ENCODE results near the gene EXD3.
"Not testable (repeated sequence)": the region's sequence is repeated elsewhere in the genome, so short reads cannot be mapped to it uniquely, and the experiment has no call there.

Gene EXD3, protein sequence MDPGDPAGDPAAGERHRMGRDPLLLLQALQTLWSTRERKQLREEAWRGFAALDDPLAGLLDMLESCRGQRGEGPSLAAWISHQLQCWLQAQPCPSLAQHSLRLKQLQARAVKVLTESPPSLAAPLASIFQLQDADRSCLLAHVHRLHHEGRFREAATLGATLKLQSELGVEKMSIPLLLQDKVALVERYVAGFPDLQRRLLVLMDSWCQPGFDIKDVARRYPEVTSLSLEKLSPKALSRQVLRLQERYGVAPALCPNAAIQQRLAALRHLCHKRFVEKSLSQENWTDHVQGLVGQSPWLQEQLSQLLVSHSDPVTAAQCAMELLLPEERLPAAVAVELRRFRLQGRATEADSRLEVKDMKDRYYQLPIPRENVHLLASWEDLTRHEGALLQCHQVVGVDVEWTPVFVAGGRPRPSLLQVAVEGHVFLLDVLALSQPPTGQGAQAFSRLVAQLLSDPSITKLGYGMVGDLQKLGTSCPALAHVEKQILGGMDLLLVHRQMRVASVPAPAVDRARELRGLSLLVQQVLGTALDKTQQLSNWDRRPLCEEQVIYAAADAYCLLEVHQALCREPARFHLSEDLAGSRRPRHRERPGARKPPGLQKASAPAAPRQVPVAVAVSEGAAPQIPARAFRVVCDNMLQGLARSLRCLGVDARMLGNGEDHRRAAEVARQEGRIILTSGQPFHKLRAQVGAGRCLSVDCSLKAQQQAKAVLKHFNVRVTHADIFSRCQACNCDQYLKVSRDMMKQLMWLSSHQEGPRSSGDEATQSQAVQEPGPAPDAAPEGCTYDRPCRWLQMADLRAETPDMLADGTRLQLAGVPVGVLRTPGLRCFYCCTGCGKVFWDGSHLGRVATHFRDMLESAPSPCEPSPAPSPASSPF

DNA sequence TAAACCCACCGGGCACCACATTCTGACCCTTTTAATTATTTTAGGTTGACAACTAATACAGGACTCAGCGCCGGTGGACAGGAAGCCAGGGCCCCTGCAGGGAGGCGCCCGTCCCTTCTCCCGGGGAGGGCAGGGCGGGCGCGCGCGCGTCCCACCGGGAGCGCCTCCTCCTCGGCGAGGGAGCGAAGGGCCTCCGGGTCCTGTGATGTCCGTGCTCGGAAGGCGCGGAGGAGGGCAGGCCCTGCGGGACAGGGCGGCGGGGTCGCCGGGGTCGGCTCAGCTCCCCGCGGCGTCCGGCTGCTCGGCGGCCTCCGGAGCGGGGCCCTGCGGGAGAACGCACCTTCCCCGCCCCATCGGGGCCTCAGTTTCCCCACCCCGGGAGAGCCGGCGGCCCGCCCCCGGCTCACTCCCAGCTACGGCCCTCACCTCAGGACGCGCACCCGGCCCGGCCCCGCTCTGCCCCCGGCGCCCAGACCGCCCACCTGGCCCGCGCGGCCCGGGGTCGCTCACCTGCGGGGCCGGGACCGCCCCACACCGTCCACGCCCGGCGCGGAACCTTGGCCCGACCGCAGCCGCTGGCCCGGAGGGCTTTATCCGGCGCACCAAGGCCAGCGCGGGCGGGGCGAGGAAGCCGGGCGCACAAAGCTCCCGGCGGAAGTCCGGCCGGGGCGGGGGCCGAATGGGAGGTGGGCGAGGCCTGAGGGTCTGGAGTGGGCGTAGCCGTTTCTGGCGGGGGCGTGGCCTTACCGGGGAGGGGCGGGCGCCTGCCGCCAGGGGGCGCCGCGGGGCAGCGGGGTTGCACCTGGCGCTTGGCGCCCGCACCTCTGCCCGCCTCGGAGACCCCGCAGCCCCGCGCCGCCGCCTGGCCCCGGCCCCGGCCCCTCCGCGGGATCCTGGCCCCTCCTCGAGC, at the start of gene EXD3, which contains the start of gene NOXA1:
TSS of gene EXD3 (minus strand) at position 559 of the 910 bp plus-strand sequence. CDS start 27,805 bp downstream, outside the sequence.
TSS of gene NOXA1 (plus strand) at position 790 of the 910 bp plus-strand sequence. CDS start 137 bp downstream, outside the sequence.
- DNase-seq: peak; percentile 95

DNA sequence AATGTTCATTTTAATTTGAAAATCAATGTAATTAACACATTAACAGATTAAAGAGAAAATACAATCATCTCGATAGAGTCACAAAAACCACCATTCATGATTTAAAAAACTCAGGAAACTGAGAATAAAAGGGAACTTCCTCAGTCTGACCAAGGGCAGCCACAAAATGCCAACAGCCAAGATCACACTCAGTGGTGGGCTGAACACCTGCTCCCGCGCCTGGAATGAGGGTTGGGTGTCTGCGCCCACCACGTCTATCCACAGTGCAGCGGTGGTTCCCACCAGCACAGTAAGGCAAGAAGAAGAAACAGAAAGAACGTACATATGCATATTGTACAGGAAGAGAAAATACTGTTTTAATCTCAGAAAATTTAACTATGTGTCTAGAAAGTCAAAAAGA, 47.8 kb upstream of the EXD3 start:
- no peak for DNase-seq

DNA sequence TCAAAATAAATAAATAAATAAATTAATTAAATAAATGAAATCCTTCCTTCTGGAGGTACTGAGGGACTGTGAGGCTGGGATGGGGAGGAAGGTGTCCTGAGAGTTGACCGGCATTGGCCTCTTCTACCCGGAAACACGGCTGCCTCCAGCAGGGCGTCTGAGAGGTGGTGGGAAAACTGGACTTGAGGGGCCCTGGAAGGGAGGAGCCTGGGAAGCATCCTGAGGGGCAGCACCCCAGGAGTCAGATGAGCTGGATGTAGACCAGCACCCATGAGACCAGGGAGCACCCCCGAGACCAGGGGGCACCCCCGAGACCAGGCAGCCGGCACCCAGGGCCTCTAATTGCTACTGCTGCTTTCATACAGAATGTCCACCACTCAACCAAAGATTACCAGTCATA, 44.9 kb upstream of the EXD3 start:
- DNase-seq: no peak

DNA sequence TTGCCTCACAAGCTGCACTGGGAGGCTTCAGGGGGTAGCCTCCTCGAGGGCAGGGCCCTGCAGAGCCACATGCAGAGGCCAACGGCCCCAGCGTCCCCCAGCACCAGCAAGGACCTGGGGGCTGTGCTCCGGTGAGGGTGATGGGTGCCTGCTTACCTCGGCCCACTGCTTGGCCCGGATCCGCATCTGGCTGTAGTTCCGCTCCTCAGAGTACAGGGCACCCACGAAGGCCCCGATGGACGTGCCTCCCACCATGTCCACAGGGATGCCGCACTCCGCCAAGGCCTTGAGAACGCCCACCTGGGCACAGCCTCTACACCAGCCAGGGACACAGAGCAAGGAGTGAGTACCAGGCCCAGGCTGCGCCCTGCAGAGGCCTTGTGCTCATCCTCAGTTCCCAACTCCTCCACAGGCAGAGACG, 44.2 kb upstream of the EXD3 start:
- no peak for DNase-seq

DNA sequence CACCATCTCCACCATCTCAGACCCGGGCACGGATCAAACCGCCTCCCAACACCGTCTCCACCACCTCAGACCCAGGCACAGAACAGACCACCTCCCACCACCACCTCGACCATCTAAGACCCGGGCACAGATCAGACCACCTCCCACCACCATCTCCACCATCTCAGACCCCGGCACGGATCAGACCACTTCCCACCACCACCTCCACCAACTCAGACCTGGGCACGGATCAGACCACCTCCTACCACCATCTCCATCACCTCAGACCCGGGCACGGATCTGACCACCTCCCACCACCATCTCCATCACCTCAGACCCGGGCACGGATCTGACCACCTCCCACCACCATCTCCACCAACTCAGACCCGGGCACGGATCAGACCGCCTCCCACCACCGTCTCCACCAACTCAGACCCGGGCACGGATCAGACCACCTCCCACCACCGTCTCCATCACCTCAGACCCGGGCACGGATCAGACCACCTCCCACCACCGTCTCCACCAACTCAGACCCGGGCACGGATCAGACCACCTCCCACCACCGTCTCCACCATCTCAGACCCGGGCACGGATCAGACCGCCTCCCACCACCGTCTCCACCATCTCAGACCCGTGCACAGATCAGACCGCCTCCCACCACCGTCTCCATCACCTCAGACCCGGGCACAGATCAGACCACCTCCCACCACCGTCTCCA, 43.6 kb upstream of the EXD3 start:
- not testable (repeated sequence) for DNase-seq

DNA sequence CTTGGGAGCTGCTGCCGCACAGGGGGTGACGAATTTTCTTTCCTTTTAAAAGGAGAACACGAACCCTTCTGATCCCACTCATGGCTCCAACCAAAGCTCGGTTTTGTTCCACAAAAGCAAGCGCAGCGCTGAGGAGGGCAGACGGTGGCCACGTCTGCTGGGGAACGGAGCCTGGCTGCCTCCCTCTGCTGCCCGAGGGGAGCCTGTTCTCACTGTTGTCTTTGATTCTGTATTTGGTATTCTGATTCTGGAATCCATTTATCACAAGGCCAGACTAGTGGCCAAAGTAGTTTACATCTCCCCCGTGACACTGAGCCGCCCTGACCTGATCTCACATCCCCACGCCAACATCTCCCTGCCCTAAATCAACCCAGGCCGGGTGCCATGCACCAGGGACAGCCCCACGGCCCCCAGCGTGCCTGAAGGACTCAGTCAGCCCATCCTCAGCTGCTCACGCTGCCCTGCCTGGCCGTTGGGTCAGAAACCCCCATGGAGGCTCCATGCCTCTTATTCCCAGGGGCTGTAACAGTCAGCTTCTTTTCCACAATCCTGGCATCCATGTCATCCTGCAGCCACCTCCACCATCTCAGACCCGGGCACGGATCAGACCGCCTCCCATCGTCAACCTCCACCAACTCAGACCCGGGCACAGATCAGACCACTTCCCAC, 42.9 kb upstream of the EXD3 start:
- no peak for DNase-seq

DNA sequence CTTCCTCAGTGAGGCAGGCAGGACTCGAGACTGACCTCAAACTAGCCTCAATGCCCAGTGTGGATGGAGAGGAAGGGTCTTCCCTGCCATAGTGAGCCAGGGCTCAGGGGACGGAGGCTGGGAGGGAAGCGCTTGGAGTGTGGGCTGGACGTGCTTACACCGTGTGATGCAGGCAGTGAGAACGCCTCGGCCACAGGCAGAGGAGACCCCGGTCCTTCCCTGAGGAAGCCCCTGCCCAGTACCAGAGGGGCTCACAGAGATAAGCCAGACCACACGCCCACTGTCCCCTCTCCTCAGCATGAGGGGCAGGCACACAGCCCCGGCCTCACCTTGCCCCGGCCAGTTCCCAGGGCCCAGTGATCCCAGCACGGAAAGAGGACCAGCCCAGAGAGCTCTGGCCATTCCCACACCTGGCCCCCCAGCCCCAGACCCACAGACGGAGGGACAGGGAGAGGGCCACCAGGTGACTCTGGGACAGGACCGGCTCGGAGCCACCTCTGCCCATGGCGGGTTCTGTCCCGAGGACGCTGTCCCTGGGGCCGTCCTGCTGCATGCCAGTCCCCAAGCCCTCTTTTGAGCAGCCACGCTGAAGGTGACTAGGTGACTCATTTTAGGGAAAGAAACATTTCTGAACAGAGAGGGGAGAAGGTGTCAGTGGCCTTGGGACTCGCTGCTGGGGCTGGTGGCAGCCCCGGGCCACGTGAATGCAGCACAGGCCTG, 42.2 kb upstream of the EXD3 start:
- DNase-seq: no peak

DNA sequence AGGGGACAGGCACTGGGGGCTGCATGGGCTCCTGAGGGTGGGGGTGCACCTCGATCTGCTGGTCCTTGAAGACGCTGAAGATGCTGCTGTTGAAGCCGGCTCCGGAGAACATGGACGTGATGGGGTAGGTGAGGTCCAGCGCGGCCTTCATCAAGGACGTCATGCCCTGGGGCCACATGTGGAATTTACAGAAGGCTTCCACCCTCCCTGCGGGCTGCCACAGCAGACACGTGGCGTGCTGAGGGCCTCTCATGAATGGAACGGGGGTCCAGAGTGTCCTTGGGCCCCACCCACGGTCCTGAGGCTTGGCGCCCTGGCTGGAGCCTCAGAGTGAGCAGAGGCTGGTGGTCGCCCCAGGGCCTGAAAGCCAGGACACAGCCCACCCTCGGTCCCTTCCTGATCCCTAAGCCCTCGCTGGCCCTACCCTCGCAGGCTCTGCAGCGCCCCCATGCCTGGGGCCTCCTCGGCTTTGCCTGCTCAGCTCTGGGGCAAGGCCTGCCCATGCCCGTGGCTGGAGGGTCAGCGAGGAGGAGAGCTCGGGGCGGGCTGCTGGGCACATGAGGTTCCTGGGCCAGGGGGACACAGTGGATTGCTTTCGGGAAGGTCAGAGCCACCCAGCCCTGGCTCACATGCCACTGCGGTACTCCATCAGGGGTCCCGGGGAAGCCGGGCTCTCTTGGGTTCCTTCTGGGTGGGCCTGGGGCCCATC, 41.5 kb upstream of the EXD3 start:
- DNase-seq: no peak

DNA sequence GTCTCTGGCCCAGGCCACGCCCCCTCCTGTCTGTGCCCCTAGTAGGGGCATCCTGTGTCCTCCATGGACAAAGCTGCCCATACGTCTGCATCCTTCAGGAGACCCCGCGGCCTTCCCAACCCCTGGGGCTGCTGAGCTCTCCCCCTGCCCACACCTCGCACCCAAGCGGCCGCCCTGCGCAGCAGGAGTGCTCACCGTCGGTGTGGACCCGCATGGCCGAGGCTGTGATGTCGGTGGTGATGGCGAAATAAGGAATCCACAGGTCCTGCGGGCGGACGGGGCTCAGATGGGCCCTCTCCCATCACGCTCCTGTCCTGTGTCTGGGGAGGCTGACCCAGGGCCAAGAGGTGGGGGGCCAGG, 40.9 kb upstream of the EXD3 start:
- no peak for DNase-seq

DNA sequence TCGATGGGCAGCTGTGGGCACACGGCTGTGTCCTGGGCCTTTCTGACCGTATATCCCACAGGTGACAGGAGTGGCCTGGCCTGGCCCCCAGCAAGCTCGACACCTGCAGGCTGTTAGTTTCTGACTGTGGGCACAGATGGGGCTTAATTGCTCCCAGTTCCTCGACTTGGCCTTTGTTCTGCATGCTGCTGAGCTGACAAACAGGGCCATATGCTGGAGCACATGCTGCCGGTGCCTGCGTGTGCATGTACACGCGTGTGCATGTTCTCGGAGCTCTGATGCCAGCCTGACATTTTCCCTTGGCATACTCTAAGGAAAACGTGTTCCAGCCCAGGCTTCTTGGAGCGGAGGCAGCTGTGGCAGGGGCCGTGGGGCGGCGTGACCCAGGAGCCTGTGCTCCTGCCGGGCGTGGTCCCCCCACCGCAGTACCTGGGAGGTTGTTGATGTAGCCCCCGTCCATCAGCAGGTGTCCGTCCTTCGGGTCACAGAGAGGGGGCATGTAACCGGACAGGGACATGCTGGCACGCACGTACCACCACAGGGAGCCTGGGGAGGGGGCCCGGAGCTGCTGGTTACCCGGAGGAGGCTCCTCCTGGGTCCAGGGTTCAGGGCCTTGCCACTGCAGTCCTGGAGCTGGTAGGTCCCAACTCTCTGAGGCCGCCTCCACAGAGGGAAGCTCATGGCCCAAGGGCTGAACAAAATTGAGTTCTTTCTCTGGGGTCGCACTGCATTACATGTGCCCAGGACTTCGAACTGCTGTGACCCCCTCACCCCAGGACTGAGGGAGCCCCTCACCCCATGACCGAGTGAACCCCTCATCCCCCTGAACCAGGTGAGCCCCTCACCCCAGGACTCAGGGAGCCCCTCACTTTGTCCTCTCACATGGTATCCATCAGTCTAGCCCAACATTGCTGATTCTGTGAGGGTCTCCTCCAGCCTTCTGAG, 40.3 kb upstream of the EXD3 start:
- no peak for DNase-seq

DNA sequence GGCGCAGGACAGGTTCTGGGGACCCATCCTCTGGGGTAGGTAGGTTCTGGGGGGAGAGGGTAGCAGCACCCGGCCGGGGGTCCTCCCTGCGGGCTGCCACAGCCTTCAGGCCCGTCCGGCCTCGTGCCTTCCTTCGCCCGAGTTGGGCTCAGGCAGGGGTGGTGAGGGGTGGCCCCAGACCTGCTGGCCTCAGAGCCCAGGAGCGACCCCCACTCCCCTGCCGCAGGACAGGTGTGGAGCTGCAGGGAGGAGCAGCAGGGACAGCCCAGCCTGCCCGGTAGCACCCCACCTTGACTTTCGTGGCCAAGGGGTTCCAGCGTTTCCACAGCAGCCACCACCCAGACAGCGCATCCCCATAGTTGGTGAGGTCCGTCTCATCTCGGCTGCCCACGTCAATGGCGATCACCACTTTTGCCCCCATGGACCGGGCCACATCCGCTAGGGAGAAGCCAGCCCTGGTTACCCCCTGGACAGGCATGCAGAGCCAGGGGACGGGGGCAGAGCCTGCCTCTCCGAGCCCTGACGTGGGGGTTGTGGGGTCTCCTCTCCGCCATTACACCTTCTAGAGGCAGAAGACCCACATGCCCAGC, 39.5 kb upstream of the EXD3 start:
- no peak for DNase-seq

DNA sequence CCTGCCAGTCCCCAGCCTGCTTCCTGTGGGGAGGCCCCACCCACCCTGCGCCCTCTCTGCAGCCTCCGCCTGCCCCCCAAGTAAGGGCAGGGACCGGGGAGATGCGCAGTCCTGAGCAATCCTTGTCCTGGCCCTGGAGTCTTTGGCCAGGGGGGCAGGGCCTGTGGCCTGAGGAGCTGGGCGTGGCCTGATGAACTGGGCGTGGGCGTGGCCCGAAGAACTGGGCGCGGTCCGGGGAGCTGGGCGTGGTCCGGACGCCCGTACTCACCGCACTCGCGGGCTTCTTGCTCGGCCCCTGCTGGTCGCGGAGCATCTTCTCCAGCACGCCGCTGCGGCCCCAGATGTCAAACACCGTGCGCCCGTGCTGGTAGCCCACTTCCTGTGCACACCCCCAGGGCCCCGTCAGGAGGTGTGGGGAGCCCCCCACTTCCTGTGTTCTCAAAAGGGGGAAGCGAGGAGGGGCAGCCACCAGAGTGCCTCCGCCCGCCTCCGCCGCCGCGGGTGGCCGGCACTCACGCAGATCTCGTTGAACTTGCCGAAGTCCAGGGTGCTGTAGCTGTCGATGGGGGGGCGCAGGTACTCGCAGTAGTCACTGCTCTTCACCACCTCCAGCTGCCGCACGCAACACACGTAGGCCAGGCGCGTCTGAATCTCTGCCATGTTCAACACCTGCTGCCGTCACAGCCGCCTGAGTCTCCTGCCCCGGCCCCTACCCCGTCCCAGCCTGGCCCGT, 38.9 kb upstream of the EXD3 start:
- DNase-seq: peak; percentile 42

DNA sequence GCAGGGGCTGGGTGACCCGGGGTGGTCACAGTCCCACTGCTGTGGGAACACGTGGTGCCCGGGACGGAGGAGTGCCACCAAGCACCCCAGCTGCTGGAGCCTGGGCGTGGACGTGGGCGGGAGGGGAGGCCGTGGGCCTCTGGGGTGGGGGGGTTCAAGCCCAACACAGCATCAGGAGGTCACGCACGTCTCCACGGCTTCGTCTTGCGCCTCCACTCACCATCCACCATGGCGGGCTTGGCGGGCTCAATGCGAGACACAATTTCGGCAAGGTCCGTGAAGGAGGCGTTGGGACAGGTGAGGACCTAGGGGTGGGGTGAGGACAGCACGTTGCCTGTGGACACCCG, 38.3 kb upstream of the EXD3 start:
- no peak for DNase-seq

DNA sequence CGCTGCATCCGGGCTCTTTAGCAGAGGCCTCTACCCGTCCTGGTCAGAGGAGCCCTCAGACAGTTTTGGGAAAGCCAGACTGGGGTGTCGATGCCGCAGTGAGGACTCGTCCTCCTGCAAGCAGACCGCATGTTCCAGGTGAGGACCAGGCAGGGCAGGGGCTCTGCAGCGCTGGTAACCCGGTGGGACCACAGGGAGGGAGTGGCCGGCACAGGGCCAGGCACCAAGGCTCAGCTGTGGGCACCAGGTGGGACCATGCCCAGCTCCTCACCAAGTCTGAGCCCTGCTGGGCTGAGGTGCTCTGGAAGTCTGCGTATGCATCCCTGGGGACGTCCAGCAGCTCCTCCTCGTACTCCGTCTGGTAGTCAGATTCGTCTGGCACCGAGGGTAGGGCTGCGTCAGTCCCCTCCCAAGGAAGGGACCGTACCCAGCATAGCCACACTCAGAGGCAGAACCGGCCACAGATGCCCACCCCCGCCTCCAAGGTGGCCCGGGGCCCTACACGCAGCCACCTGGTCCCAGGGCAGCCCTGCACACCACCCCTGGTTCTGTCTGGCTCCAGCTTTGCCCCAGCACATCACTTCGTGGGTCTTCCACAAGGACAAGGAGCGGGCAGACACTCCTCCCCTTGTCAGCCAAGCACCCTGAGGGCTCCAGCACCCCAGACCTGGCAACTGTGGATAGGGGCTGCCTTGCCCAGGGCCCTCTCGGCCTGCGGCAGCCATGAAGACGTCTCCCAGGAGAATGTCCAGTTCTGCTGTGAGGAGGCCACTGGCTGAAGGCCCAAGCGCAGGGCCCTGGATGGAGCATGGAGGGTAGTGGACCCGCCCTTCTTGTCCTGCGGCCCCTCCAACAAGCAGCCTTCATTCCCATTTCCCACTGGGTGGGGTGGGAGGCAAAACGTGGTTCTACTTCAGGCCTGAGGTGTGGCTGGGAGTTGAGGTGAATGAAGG, 37.7 kb upstream of the EXD3 start:
- DNase-seq: no peak

DNA sequence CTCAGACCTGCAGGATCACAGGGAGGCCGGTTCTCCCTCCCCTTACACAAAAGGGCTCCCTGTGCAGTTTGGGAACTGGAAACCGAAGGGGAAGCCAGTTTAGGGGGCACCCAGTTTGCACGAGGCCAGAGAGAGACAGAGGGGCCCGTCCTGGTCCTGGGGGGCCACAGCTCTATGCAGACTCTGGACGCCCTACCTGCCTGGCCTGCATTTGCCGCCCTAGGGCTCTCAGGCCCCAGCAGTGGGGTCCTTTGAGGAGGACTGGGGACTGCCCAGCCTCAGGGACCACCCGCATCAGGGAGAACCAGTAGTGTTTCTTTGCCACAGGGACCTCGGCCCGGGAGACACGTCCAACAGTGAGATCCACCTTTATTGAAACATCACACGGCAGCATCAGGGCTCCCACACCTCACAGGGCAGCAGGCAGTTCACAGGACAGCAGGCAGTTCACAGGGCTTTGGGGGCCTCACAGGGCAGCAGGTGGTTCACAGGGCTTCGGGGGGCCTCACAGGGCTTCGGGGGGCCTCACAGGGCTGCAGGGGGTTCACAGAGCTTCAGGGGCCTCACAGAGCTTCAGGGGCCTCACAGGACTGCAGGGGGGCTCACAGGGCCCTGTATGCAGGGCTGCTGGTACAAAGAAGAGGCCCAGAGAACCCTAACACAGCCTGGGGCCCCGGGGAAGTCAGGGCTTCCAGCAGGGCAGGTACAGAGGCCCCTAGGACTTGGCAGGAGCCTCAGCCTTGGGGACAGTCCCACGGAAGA, 36.8 kb upstream of the EXD3 start:
- DNase-seq: no peak

DNA sequence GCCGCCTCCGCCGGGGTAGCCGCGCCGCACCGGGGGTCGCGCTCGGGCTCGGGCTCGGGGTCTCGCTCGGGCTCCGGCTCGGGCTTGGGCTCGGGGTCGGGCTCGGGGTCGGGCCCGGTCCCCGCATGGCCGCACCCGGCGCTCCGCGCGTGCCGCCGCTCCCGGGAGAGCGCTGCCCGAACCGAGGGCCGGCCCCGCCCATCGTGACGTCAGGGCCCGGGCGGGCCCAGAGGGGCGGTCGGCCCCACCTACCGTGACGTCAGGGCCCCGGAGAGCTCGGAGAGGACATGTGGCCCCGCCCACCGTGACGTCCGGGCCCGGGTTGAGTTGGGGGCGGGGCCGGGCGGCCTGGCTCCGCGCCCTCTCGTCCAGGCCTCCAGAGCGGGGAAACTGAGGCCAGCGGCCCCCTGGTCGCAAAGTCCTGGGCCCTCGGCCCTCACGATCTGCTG, 36.2 kb upstream of the EXD3 start, which contains the start of gene NSMF:
TSS of gene NSMF (minus strand) at position 183 of the 449 bp plus-strand sequence. CDS start 232 bp downstream, outside the sequence.
- DNase-seq: peak; percentile 98

Measured in eye (tissue), 1 donor.